Measurements from ENCODE around the gene KIAA0586.

Gene KIAA0586

GRCh38 chr14:58599707-58600106 is 172.2 kb downstream of the KIAA0586 start:
- no peak for DNase-seq

Data from NCI-H2029 treated with DMSO at 0.1 percent for 48 hours (cell line).